ENCODE measurements around the gene AARS2. TPM values are rescaled to one million over a fixed set of nuclear protein-coding genes. Genes with fewer than 3 reads are reported as not detected.
A peak's percentile ranks its signal among the peaks of the same experiment; 100 is the strongest.

The AARS2 gene
- total RNA-seq, 2 donors from 2014 or later: 6.5 to 7.4 TPM

DNA sequence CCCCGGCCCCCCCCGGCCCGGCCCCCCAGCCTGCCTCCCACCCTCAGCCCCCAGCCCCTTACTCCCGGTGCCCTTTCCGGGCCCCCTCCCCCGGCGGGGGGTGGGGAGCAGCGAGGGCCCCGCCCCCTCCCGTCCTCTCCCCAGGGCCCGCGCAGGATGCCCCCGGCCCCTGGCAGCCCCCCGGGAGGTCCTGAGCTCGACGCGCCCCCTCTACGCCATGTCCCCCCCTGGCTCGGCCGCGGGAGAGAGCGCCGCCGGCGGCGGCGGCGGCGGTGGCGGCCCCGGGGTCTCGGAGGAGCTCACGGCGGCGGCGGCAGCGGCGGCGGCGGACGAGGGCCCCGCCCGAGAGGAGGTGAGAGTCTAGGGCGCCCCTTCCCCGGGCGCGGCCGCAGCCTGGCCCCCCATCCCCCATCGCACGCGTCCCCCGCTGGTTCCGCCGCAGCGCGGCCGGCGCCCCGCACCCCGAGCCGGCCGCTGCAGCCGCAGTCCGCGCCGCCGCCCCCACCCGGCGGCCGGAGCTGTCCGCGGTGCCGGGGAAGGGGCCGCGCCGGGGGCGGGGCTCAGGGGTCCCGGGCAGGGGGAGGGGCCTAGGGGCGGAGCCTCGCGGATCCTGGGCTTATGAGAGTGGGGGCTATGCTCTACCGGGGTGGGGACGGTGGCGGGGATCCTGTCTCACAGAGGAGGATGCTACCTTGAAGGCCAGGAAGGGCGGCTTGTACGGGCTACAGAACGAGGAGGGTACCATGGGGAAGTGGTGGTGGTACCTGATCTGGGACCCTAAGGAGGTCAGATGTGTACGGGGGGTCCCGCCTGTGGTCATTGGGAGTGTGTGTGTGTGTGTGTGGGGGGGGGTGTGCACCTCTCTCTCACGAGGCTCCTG, 42.4 kb downstream of the AARS2 start:
- Histone ChIP-seq H3K27ac (no peak overlapping the region), H3K4me1 (peaks cover 0 to 4% of the 10 kb centered on the region in 2 donors), H3K9me3 (no peaks in the 10 kb centered on the region), H3K36me3 (no peaks in the 10 kb centered on the region), H3K27me3 (peaks cover 0 to 12% of the 10 kb centered on the region in 2 donors), H3K4me3 (peak overlapping the region; percentile 34 to 49)
- DNase-seq (ENCODE audit: low spot score): no peak
- TF ChIP-seq CTCF (IDR thresholded peaks at IDR 0.05): no peak

DNA sequence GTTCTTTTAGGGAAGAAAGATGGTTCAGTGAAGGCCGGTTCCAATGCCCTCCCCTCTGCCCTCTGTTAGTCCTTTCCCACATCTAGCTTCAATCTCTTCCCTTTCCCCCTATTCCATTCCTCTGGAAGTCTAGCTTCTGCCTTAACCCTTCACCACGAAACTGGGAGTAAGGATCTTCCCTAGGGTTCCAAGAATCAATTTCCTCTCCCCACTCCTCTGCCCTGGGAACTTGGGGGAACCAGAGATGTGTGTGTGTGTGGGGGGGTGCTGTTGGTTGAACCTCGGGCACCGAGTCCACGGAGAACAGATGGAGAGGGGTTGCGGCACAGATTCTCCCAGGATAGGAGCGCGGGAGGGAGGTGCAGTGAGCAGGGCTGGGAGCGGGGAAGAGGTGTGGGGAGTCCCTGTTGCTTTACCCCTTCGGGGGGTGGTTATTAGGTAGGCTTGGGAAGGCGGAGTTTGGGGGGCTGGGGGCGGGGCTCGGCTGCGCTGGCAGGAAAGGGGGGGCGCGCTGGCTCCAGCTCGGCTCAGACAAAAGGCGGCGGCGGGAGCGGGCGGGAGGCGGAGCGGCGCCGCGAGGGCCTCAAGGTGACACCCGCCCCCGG, 43.1 kb downstream of the AARS2 start, which contains the start of gene TMEM151B:
TMEM151B (plus strand) TSS at position 530 of the 605 bp plus-strand sequence. CDS start 293 bp downstream, outside the sequence.
- no peak for TF ChIP-seq CTCF (IDR thresholded peaks at IDR 0.05)
- no peak within 1 kb of the TSS for H3K27ac ChIP-seq
- DNase-seq (ENCODE audit: low spot score): no peak
- H3K4me1 ChIP-seq: peaks cover 0 to 4% of the 10 kb centered on the region in 2 donors
- no peaks in the 10 kb centered on the region for H3K36me3 ChIP-seq
- H3K4me3 ChIP-seq: peak within 1 kb of the TSS; percentile 34 to 49
- no peaks in the 10 kb centered on the region for H3K9me3 ChIP-seq
- H3K27me3 ChIP-seq: peaks cover 0 to 7% of the 10 kb centered on the region in 2 donors

DNA sequence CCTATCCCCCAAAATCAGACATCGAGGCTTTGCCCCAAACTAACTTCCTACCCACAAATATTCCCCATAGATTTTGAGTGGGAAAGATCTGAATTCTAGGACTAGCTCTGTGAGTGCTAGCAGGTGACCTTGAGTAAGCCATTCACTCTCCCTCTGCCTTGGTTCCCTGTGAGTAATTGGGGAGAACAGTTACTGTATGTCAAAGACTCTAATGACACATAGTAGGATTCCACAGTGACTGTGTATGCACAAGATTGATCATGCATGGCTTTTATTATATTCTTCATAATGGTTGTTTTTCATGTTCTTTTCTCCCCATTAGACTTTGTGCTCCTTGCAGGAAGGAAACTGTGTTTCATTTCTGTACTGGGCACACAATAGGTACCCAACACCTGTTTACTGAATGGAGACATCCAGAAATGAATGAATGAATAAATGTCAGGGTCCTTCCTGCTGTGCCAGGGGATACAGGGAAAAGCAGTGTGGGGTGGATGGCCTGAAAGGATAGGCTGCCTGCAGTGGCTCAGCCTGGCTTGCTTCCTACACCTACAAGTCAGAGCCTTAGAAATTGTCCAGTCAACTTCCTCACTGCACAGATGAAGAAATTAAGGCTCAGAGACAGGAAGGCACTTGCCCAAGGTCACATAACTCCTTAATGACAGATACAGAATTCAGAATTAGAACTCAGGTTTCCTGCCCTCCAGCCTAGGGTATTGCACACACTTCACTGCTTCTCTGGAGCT, 43.8 kb downstream of the AARS2 start:
- Histone ChIP-seq H3K4me1 (peaks cover 0 to 11% of the 10 kb centered on the region in 2 donors), H3K27ac (no peak overlapping the region), H3K36me3 (no peaks in the 10 kb centered on the region), H3K9me3 (no peaks in the 10 kb centered on the region), H3K27me3 (peaks cover 0 to 7% of the 10 kb centered on the region in 2 donors), H3K4me3 (no peak overlapping the region)
- TF ChIP-seq CTCF (IDR thresholded peaks at IDR 0.05): no peak
- no peak for DNase-seq (ENCODE audit: low spot score)

- Histone ChIP-seq H3K27ac (no peak overlapping the region), H3K4me1 (peaks cover 0 to 23% of the 10 kb centered on the region in 2 donors), H3K9me3 (no peaks in the 10 kb centered on the region), H3K4me3 (no peak overlapping the region), H3K27me3 (peaks cover 0 to 7% of the 10 kb centered on the region in 2 donors), H3K36me3 (no peaks in the 10 kb centered on the region)
- TF ChIP-seq CTCF (IDR thresholded peaks at IDR 0.05): peak; percentile 83 to 89
- DNase-seq (ENCODE audit: low spot score): no peak
Observed at GRCh38 chr6:44268095-44268628, 45.0 kb downstream of the AARS2 start.

DNA sequence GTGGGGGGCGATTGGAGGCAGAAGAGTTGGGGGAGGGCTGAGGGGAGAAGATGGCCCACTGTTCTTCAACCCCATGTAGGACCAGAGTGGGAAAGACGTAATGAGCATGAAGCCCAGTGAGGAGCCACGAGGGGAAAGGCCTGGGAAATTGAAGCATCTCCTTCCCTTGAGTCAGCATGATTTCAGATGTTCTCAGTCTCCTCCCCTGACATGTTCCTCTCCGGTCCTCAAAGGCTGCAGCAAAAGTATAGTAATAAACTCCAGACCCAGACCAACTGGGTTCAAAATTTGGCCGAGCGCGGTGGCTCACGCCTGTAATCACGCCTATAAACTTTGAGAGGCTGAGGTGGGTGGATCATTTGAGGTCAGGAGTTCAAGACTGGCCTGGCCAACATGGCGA, 45.9 kb downstream of the AARS2 start:
- H3K36me3 ChIP-seq: no peaks in the 10 kb centered on the region
- H3K4me1 ChIP-seq: peaks cover 0 to 32% of the 10 kb centered on the region in 2 donors
- peaks cover 0 to 7% of the 10 kb centered on the region in 2 donors for H3K27me3 ChIP-seq
- TF ChIP-seq CTCF (IDR thresholded peaks at IDR 0.05): no peak
- DNase-seq (ENCODE audit: low spot score): no peak
- H3K4me3 ChIP-seq: no peak overlapping the region
- no peak overlapping the region for H3K27ac ChIP-seq
- no peaks in the 10 kb centered on the region for H3K9me3 ChIP-seq

All from right atrium auricular region (tissue), 2 donors.